CD4-positive, alpha-beta T cell treated with Interleukin-15 for 4 hours (primary cell): ENCODE results near the gene SLC22A5.

Experiments
- DNase-seq: peaks from one replicate; pipeline ENCODE4 v3.0.0-alpha.2; 2020; ENCODE audit warnings: low spot score

The SLC22A5 gene

GRCh38 chr5:132368186-132368585, 1.3 kb upstream of the SLC22A5 start:
- DNase-seq = no peak

DNA sequence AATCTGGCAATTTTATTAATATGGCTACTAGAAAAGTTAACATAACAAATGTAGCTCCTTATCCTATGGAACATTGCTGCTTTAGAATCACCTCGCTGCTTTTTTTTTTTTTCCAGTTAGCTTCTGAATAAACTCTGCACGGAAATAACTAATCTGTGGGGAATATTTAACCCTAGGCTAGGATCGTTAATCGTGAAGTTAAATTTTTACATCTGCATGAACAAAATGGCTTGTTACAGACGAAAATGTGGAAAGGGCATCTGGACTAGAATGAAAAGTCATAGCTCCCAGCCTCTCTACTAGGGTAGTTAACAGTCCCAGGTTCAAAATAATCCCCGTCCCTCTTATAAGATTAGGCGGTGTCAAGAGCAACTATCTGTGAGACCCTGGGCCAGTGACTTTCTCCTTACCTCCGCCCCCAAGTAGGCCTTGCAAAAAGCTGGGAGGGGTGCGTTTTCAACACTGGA, 470 bp upstream of the SLC22A5 start:
- DNase-seq = no peak

DNA sequence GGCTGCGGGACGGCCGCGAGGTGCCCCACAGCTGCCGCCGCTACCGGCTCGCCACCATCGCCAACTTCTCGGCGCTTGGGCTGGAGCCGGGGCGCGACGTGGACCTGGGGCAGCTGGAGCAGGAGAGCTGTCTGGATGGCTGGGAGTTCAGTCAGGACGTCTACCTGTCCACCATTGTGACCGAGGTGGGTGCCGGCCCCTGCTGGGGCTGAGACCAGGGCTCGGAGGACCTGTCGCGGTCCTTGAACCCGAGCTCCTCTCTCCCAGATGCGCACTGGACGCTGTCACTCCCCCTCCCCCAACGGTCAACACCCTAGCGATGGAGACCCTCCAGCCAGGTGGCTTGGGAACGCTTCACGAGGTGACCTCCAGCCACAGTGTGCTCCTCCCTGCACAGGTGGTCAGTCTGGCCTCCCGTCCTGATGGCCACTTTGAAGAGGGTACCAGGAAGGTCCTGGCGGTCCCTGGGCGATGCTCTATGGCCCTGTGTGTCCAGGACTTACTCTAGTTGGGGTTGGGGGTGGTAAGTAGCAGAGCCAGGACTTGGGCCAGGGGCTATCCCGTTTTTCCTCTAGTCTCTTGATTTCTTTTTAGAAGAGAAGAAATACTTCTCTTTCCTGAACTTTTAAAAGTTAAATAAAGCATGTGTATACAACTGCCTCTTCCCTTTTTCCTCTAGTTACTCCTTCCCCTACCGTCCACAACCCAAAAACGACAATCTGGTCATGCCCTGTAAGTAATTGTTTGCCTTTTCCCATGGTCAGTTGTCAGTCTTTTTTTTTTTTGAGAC, 866 bp downstream of the SLC22A5 start:
- DNase-seq = no peak

GRCh38 chr5:132370971-132371602, 1.6 kb downstream of the SLC22A5 start:
- no peak for DNase-seq

- DNase-seq = no peak
Measured at GRCh38 chr5:132371603-132371994, 2.1 kb downstream of the SLC22A5 start.

GRCh38 chr5:132372127-132372526, 2.6 kb downstream of the SLC22A5 start:
- no peak for DNase-seq

- no peak for DNase-seq
Measured at GRCh38 chr5:132372542-132372941, 3.0 kb downstream of the SLC22A5 start.

DNA sequence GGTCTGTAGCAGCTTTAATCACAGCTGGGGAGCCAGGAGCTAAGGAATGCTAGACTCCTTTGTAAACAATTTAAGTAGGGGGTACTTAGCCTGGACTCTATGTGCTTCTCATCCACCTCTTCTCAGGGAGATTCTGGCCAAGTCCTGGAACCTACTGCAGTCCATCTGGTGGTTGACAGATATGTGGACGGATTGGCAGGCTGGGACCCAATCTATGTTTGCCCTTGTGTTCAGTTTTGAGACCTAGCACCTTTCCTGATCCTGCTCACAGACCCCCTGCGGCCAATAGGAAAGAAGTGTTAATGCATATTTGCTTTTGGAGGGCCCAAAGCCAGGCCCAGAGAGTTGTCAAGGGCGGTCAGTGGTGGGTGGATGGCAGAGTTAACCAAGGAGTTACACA, 6.4 kb downstream of the SLC22A5 start:
- no peak for DNase-seq

DNA sequence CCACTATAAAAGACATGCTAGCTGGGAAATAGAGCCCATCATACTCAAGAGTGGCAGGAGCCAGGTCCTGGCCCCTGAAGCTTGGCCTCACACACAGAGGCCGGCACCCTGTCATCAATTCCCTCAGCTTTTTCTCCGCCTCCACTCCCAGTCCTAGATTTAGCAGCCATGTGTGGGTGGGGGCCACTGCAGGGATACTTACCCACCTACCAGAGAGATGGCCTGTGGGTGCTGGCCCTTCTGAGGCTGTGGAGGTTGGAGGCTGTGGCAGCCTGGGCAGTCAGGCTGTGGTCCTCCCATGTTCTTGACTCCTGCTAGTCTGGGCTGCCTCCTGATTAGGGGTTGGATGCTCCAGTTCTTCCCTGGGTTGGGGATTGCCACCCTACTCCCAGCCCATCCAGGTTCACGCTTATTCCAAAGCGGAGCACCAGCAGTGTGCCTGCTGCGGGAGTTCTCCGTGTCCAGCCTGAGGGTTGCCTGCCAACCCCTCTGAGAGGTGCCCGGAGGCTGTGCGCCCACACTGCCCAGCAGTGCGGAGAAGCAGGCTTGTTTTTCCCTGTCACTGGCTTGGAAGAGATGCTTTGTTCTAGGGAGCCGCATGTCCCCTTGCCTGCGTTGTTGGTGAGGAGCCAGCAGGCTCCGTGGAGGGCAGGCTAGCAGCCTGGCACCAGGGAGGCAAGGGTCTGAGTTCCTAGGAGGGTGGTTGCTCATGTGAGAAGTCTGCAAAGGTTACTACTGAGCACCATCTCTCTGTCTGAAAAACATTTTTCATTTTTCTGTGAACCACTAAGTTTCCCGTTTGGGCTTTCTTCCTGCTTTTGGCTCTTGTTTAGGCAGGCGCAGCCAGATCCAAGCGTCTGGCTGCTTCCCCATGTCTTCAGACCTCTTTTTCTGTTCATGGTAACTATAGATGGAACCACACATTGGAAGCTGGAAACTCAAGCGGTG, 7.5 kb downstream of the SLC22A5 start:
- DNase-seq = no peak

DNA sequence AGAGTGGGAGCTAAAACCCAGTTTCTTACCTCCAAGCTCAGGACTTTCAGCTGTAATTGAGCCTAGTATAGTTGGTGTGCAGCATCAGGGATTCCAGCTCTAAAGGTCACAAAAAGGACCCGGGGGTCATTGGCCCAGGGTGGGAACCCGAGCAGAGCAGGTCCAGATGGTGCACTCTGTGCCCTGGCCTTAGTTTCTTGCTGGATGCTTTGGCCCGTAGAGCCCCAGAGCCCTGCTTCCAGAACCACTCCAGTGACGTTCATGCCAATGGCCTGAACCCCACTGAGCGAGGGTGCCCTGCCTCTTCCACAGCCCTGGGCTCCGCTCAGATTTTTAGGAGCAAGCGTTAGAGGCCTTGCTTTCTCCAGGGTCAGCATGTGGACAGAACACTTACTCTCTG, 8.2 kb downstream of the SLC22A5 start:
- DNase-seq = no peak

DNA sequence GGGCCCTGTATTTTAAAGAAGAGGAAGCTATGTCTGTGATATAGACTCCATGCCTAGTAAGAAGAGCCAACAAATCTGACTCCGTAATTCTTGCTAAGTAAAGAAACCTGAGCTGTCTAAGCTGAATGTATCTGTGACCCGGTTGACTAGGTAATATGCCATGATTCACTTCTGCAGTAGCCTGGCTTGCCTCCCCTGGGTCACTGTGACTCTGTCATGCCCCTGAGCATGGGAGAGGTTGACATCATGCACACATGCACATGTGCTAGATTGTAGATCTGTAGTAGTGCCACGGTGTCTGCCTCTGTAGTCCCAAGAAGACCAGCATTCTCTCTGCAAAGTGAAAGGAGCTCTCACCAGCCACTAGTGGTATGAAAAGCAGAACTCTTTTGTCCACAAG, 9.1 kb downstream of the SLC22A5 start:
- DNase-seq = no peak

DNA sequence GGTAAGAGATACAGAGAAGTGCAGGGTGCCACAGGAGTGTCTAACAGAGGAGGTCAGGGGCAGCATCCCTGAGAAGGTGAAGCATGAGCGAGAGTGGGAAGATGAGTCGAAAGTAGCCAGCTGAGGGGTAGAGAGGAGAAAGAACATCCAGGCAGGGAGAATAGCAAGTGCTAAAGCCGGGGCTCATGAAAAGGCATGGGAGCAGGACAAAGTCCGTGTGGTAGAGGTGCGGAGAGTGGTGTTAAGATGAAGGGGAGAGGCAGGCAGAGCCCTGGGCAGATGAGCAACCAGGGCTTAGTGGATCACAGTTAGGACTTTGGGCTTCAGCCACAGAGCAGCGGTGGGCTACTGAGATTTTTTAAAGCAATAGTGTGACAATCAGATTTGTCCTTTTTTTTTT, 10.5 kb downstream of the SLC22A5 start:
- DNase-seq = no peak

GRCh38 chr5:132380741-132381140, 11.2 kb downstream of the SLC22A5 start:
- no peak for DNase-seq

DNA sequence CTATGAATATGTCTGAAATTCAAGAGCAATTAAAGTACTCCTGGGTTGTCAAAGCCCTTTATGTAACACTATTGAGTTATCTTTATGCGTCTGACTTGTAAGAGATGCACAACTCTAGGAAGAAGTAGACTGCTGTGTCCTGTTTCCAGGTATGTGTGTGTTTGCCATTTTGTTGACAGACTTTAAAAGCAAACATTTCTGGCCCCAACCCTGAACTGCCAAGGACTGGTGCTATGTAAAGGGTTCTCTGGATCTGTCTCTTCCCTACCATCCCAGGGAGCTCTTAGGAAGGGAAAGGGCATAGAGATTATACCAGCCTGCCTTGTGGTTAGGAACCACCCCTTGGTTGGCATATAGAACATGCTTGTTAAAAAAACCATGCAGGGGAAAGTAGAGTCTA, 12.1 kb downstream of the SLC22A5 start:
- DNase-seq = no peak

- no peak for DNase-seq
Measured at GRCh38 chr5:132383261-132383660, 13.8 kb downstream of the SLC22A5 start.

GRCh38 chr5:132383984-132384383, 14.5 kb downstream of the SLC22A5 start:
- no peak for DNase-seq

- DNase-seq = no peak
Measured at GRCh38 chr5:132384506-132385050, 15.1 kb downstream of the SLC22A5 start.

DNA sequence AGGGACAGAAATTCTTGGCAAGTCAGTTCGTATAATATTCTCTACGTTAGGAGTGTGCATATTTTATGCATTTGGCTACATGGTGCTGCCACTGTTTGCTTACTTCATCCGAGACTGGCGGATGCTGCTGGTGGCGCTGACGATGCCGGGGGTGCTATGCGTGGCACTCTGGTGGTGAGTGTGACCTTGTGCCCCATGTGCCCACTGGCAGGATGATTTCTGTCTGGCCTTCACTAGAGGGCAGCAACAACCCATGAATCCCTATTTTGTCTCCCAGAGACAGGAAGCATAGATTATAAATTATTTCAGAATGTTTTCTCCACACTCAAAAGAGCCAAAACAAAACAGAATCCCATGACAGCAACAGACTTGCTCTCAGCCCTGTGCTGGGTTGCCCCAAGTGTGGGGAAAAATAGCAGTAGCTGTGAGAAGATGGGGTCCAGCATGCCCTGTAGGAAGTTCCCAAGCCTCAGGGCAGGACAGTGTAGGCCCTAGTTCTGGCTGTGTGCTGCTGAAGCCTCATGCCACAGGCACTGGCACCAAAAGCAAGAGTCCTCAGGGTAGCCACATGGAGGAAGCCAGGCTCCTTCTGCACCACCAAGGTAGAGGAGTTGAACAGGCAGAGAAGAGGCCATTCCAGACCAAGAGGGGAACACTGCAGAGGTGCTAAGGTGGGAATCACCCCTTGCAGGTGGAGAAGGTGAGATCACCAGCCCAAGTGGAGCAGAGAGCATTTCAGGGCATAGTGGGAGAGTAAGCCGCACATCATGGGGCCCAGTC, 16.0 kb downstream of the SLC22A5 start:
- DNase-seq = peak; percentile 81

- peak; percentile 85 for DNase-seq
Measured at GRCh38 chr5:132386644-132387286, 17.3 kb downstream of the SLC22A5 start.

DNA sequence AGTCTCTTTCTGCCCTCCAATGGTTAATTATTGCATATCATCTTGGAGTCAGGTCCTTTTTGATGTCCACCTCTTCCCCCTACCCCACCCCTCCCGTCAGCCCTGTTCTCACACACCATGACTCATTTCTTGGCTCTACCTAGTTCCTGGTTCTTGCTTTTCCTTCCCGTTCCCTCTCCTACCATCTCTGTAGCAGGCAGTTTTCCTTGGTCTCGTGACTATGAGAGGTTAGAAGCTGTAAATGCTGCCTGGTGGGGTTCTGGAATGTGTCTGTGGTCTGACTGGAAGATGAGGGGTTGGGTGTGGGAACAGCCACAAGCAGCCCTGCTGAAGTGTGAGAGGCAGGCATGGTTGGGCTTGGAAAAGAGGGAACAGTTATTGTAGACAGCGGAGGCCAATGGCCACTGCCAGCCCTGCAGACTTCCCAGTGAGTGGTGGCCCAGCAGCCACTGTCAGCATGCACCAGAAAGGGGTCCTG, 18.2 kb downstream of the SLC22A5 start:
- no peak for DNase-seq
